OCI-LY3 (cell line): Measurements from ENCODE around the gene LGALS3.

Source experiments
- CTCF ChIP-seq: fragments of 200-600, 300-600 bp; sonication (generic); IDR thresholded peaks from 2 replicates; pipeline ENCODE4 v1.5.1; 2014; ENCODE audit warnings: antibody characterized with exemption, low read length, low read depth
- EZH2phosphoT487 ChIP-seq: fragments of 200-600 bp; shearing (Covaris generic); IDR thresholded peaks from 2 replicates; pipeline ENCODE4 v1.6.1; 2018; ENCODE audit warnings: antibody characterized with exemption, mixed run types, low read depth

GRCh38 chr14:55139696-55140509 is 10.9 kb downstream of the LGALS3 start:
- TF ChIP-seq CTCF (no peak), EZH2phosphoT487 (no peak)
